ENCODE measurements around the gene OCA2. TPM values are rescaled to one million over a fixed set of nuclear protein-coding genes. Genes with fewer than 3 reads are reported as not detected.

OCA2 gene
- total RNA-seq, 3 donors from 2014 or later (not counting 1 experiment from before 2014, with no cell fraction given) = 0.35 to 1.5 (median 0.56) TPM

DNA sequence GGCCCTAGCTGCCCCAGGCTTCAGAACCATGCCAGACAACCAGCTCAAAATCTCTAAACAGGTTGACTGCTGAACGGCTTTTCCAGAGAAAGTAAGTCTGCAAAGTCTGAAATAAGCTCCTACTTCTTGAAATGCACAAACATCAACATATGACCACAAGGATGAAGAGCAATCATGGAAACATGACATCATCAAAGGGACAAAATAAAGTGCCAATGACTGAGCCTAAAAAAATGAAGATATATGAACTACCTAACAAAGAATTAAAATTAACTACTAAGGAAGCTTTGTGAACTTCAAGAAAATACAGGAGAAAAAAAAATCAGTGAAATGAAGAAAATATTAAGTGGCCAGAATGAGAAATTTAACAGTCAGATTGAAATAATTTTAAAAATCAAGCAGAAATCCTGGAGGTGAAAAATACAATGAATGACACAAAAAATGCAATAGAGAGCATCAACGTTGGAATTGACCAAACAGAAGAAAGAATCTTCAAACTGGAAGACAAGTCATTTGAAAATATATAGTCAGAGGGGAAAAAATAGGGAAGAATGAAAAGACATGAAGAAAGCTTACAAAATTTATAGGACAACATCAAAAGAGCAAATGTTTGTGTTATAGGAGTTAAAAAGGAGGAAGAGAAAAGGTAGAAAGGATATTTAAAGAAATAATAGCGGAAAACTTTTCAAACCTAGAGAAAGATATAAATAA lies 364.2 kb downstream of the OCA2 start:
- Histone ChIP-seq H3K36me3 (ENCODE audit: control insufficient read depth, insufficient read depth, low read length) (no peaks in the 10 kb centered on the region), H3K9me3 (ENCODE audit: control insufficient read depth, insufficient read depth, low read length) (peaks cover 14% of the 10 kb centered on the region), H3K4me3 (ENCODE audit: low read length) (no peak overlapping the region), H3K27ac (ENCODE audit: low read length) (no peak overlapping the region), H3K4me1 (ENCODE audit: control insufficient read depth, insufficient read depth, low read length) (no peaks in the 10 kb centered on the region), H3K27me3 (ENCODE audit: control insufficient read depth, insufficient read depth, low read length) (no peaks in the 10 kb centered on the region)
- 68% methylated on average over 2 of the region's 3 CpGs for WGBS (ENCODE audit: insufficient coverage)
- H3K36me3 Mint-ChIP-seq = peaks cover 12% of the 10 kb centered on the region
- no peaks in the 10 kb centered on the region for H3K27me3 Mint-ChIP-seq (ENCODE audit: low read depth in 2 of 2)
- no peak overlapping the region for H3K27ac Mint-ChIP-seq
- H3K4me1 Mint-ChIP-seq = no peaks in the 10 kb centered on the region
- H3K9me3 Mint-ChIP-seq = peaks cover 16 to 17% of the 10 kb centered on the region in 2 donors
- DNase-seq (no peak), ATAC-seq (no peak)
- intact Hi-C loops (cut with micrococcal nuclease) = no loop called here
- TF ChIP-seq, protein P1, sequence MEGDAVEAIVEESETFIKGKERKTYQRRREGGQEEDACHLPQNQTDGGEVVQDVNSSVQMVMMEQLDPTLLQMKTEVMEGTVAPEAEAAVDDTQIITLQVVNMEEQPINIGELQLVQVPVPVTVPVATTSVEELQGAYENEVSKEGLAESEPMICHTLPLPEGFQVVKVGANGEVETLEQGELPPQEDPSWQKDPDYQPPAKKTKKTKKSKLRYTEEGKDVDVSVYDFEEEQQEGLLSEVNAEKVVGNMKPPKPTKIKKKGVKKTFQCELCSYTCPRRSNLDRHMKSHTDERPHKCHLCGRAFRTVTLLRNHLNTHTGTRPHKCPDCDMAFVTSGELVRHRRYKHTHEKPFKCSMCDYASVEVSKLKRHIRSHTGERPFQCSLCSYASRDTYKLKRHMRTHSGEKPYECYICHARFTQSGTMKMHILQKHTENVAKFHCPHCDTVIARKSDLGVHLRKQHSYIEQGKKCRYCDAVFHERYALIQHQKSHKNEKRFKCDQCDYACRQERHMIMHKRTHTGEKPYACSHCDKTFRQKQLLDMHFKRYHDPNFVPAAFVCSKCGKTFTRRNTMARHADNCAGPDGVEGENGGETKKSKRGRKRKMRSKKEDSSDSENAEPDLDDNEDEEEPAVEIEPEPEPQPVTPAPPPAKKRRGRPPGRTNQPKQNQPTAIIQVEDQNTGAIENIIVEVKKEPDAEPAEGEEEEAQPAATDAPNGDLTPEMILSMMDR (IDR thresholded peaks at IDR 0.05) = no peak
- no peak overlapping the region for H3K4me3 Mint-ChIP-seq

GRCh38 chr15:27731776-27732175 lies 367.3 kb downstream of the OCA2 start:
- Mint-ChIP-seq H3K4me1 (no peaks in the 10 kb centered on the region), H3K27ac (no peak overlapping the region), H3K9me3 (peaks cover 16 to 21% of the 10 kb centered on the region in 2 donors), H3K4me3 (no peak overlapping the region), H3K36me3 (peaks cover 8% of the 10 kb centered on the region), H3K27me3 (ENCODE audit: low read depth in 2 of 2) (no peaks in the 10 kb centered on the region)
- TF ChIP-seq, protein P1 (IDR thresholded peaks at IDR 0.05) = no peak
- 80% methylated on average over 1 of the region's 1 CpG for WGBS (ENCODE audit: insufficient coverage)
- ATAC-seq (no peak), DNase-seq (no peak)
- intact Hi-C loops (cut with micrococcal nuclease) = no loop called here
- H3K4me1 ChIP-seq (ENCODE audit: control insufficient read depth, insufficient read depth, low read length) = no peaks in the 10 kb centered on the region
- H3K36me3 ChIP-seq (ENCODE audit: control insufficient read depth, insufficient read depth, low read length) = no peaks in the 10 kb centered on the region
- no peak overlapping the region for H3K4me3 ChIP-seq (ENCODE audit: low read length)
- no peak overlapping the region for H3K27ac ChIP-seq (ENCODE audit: low read length)
- no peaks in the 10 kb centered on the region for H3K27me3 ChIP-seq (ENCODE audit: control insufficient read depth, insufficient read depth, low read length)
- peaks cover 14% of the 10 kb centered on the region for H3K9me3 ChIP-seq (ENCODE audit: control insufficient read depth, insufficient read depth, low read length)

GRCh38 chr15:27730868-27731267 lies 368.2 kb downstream of the OCA2 start:
- H3K4me1 Mint-ChIP-seq = no peaks in the 10 kb centered on the region
- intact Hi-C loops (cut with micrococcal nuclease) = no loop called here
- H3K27ac Mint-ChIP-seq = no peak overlapping the region
- no peaks in the 10 kb centered on the region for H3K27me3 Mint-ChIP-seq (ENCODE audit: low read depth in 2 of 2)
- no peak overlapping the region for H3K4me3 Mint-ChIP-seq
- H3K36me3 Mint-ChIP-seq = peaks cover 8% of the 10 kb centered on the region
- H3K4me1 ChIP-seq (ENCODE audit: control insufficient read depth, insufficient read depth, low read length) = no peaks in the 10 kb centered on the region
- H3K4me3 ChIP-seq (ENCODE audit: low read length) = no peak overlapping the region
- H3K36me3 ChIP-seq (ENCODE audit: control insufficient read depth, insufficient read depth, low read length) = no peaks in the 10 kb centered on the region
- DNase-seq (no peak), ATAC-seq (no peak)
- H3K27ac ChIP-seq (ENCODE audit: low read length) = no peak overlapping the region
- H3K9me3 Mint-ChIP-seq = peaks cover 16 to 21% of the 10 kb centered on the region in 2 donors
- peaks cover 16% of the 10 kb centered on the region for H3K9me3 ChIP-seq (ENCODE audit: control insufficient read depth, insufficient read depth, low read length)
- H3K27me3 ChIP-seq (ENCODE audit: control insufficient read depth, insufficient read depth, low read length) = no peaks in the 10 kb centered on the region
- TF ChIP-seq, protein P1 (IDR thresholded peaks at IDR 0.05) = no peak

DNA sequence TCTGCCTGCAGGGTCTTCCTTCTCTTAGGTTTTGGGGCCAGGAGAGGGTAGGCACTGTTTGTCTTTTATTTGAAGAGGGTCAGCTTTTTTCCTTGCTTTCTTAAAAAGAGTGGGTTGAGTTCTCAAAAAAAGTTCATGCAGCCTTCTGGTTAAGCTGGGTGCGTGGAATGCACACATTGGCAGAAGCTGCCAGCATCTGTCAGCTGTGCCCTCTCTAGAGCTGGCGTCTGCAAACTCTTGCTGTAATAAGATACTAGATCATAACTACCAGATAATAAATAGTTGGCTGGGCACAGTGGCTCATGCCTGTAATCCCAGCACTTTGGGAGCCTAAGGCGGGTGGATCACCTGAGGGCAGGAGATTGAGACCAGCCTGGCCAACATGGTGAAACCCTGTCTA lies 373.4 kb downstream of the OCA2 start:
- intact Hi-C loops (cut with micrococcal nuclease) = no loop called here
- Mint-ChIP-seq H3K27me3 (ENCODE audit: low read depth in 2 of 2) (no peaks in the 10 kb centered on the region), H3K4me3 (no peak overlapping the region), H3K4me1 (no peaks in the 10 kb centered on the region), H3K9me3 (peaks cover 8 to 15% of the 10 kb centered on the region in 2 donors), H3K27ac (no peak overlapping the region), H3K36me3 (no peaks in the 10 kb centered on the region)
- Histone ChIP-seq H3K4me1 (ENCODE audit: control insufficient read depth, insufficient read depth, low read length) (no peaks in the 10 kb centered on the region), H3K27me3 (ENCODE audit: control insufficient read depth, insufficient read depth, low read length) (no peaks in the 10 kb centered on the region), H3K27ac (ENCODE audit: low read length) (no peak overlapping the region), H3K4me3 (ENCODE audit: low read length) (no peak overlapping the region), H3K9me3 (ENCODE audit: control insufficient read depth, insufficient read depth, low read length) (peaks cover 2% of the 10 kb centered on the region), H3K36me3 (ENCODE audit: control insufficient read depth, insufficient read depth, low read length) (no peaks in the 10 kb centered on the region)
- no peak for ATAC-seq
- DNase-seq = no peak
- TF ChIP-seq, protein P1 (IDR thresholded peaks at IDR 0.05) = no peak
- 94% methylated on average over 3 of the region's 3 CpGs for WGBS (ENCODE audit: insufficient coverage)
